Measurements from ENCODE around the gene TBPL1.
"Not testable (repeated sequence)": the region's sequence is repeated elsewhere in the genome, so short reads cannot be mapped to it uniquely, and the experiment has no call there.

DNA sequence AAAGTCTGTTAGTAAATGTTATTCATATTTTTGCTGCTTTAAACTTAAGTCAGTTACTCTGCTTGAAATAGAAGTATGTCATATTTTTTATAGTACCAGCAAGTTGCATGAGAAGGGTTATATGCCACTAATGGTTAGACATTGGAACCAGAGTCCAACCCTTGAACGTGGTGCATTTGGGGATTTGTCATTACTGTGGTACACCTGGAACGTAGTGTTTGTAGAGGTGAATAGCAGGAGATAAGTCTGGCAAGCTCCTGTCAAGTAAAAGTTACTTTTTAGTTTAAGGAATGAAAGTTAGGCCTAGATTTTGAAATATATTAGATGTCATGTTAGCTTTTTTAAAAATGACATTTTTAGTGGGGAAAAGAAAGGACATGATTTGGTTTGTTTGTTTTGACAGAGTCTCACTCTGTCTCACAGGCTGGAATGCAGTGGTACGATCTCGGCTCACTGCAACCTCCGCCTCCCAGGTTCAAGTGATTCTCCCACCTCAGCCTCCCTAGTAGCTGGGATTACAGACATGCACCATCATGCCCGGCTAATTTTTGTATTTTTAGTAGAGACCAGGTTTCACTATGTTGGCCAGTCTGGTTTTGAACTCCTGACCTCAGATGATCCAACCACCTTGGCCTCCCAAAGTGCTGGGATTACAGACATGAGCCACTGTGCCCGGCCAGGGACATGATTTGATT, 26.4 kb downstream of the TBPL1 start:
- TF ChIP-seq, protein P1, sequence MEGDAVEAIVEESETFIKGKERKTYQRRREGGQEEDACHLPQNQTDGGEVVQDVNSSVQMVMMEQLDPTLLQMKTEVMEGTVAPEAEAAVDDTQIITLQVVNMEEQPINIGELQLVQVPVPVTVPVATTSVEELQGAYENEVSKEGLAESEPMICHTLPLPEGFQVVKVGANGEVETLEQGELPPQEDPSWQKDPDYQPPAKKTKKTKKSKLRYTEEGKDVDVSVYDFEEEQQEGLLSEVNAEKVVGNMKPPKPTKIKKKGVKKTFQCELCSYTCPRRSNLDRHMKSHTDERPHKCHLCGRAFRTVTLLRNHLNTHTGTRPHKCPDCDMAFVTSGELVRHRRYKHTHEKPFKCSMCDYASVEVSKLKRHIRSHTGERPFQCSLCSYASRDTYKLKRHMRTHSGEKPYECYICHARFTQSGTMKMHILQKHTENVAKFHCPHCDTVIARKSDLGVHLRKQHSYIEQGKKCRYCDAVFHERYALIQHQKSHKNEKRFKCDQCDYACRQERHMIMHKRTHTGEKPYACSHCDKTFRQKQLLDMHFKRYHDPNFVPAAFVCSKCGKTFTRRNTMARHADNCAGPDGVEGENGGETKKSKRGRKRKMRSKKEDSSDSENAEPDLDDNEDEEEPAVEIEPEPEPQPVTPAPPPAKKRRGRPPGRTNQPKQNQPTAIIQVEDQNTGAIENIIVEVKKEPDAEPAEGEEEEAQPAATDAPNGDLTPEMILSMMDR (IDR thresholded peaks at IDR 0.05) = not testable (repeated sequence)
- not testable (repeated sequence) for TF ChIP-seq POLR2A (IDR thresholded peaks at IDR 0.05)

Data from thyroid gland (tissue), 4 donors.